T-helper 17 cell (primary cell): ENCODE results near the gene CFAP61. TPM values are rescaled to one million over a fixed set of nuclear protein-coding genes. Genes with fewer than 3 reads are reported as not detected.

Experiments
- ATAC-seq: fragments of 150-1000 bp; cut with Tn5 transposase; 2 replicates; pipeline ENCODE4 v1.10.0; 2021; ENCODE audit warnings: mild to moderate bottlenecking, moderate library complexity
- DNase-seq, 3 donors: peaks; one replicate each; pipeline versions ENCODE4 v3.0.0 to v3.0.0-alpha.2; 2020 to 2021
- H3K9me3 ChIP-seq: one replicate; pipeline ENCODE4 v1.7.0; 2013; ENCODE audit warnings: low read length, mild to moderate bottlenecking; ENCODE audit not compliant: control insufficient read depth, poor library complexity, severe bottlenecking
- H3K27ac Mint-ChIP-seq: one replicate; pipeline ENCODE4 v1.8.0; 2022; ENCODE audit warnings: mild to moderate bottlenecking, moderate library complexity, mixed read lengths
- H3K27me3 Mint-ChIP-seq: one replicate; pipeline ENCODE4 v1.8.0; 2022; ENCODE audit warnings: mixed read lengths
- H3K36me3 Mint-ChIP-seq: one replicate; pipeline ENCODE4 v1.8.0; 2022; ENCODE audit warnings: low read depth, mixed read lengths
- H3K4me1 Mint-ChIP-seq: one replicate; pipeline ENCODE4 v1.8.0; 2022; ENCODE audit warnings: mild to moderate bottlenecking, mixed read lengths
- H3K4me3 Mint-ChIP-seq: one replicate; pipeline ENCODE4 v1.8.0; 2022; ENCODE audit warnings: mild to moderate bottlenecking, moderate library complexity, mixed read lengths
- total RNA-seq, 4 donors: library from RNA in 2 of 4; stranded (reverse) in 2 of 4; gene quantifications; one replicate each; pipeline ENCODE4 v1.2.3 and lab custom pipeline; 2022 to 2026

Gene CFAP61
- total RNA-seq, 2 donors from 2014 or later: not detected

DNA sequence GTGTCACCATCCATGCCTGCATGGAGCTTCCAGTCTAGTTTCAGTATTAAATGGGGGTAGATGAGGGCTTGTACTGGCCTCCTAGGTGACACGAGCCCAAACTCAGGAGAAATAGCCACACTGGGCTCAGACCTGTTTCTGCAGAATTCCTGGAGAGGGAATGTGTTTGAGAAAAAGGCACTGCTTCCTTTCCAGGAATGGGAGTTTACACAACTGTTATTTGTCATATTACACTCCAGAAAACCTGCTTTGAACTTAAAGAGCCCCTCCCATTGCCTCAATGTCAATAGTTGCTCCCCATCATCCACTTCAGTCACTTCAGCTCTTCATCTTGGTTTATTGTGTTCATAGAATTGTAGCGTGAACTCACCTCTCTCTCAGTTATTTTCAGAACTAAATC is 151.5 kb downstream of the CFAP61 start:
- ATAC-seq (no peak), DNase-seq (no peak)
- H3K27ac Mint-ChIP-seq: no peak overlapping the region
- H3K9me3 ChIP-seq: no peaks in the 10 kb centered on the region
- H3K4me1 Mint-ChIP-seq: no peaks in the 10 kb centered on the region
- H3K27me3 Mint-ChIP-seq: peaks cover 65% of the 10 kb centered on the region
- H3K36me3 Mint-ChIP-seq: no peaks in the 10 kb centered on the region
- no peak overlapping the region for H3K4me3 Mint-ChIP-seq

- DNase-seq: no peak
- Mint-ChIP-seq H3K36me3 (no peaks in the 10 kb centered on the region), H3K4me1 (no peaks in the 10 kb centered on the region), H3K27ac (no peak overlapping the region), H3K27me3 (peaks cover 67% of the 10 kb centered on the region), H3K4me3 (no peak overlapping the region)
- H3K9me3 ChIP-seq: no peaks in the 10 kb centered on the region
- no peak for ATAC-seq
Measured at GRCh38 chr20:20204256-20204655, 151.9 kb downstream of the CFAP61 start.

DNA sequence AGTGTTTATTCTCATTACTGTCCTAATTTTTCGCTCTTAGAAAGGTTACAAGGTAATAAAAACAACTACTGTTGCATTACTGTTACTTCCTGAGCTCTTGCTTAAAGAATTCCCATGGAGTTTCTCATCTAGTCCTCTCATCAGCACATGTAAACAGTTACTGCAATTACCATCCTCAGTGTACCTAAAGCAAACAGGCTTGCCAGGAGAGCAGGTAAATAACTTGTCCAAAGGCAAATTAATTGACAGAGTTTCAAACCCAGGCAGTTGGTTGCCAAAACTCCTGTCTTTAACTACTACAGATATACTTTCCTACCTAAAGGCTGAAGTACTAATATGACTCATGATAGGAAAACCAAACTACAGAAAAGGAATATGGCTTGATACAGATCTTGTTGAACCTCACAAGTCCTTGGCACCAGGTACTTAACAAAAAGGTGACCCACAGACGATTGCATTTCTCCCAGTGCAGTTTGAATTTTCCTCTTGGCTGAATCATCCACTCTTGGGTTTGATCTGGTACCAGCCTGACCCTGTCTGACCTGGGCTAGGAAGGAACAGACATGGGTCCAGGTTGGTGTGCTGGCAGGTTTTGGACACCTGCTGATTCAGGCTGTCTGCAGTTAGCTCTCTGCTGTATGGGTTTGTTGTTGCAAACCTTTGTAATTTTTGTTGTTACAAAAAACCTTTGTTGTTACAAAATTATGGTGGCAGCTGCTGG is 153.0 kb downstream of the CFAP61 start:
- Mint-ChIP-seq H3K27me3 (peaks cover 64% of the 10 kb centered on the region), H3K4me3 (no peak overlapping the region), H3K27ac (no peak overlapping the region), H3K4me1 (no peaks in the 10 kb centered on the region), H3K36me3 (no peaks in the 10 kb centered on the region)
- H3K9me3 ChIP-seq: no peaks in the 10 kb centered on the region
- no peak for ATAC-seq
- DNase-seq: no peak

DNA sequence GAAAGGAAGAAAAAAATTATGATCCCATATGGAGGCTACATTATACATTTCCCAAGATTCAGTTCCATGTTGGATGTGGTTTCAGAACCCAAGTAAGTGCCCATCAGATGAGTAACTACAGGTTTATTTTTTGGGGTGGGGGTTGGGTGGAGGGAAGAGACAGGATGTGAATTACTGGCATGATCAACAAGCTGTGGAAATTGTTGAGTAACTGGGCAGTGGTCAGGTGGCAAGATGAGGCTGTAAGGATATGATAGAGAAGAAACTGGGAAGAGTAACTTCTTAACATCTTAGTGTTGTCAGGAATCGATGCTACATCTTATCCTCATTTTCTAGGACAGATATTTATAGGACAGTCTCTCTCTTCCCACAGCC is 153.5 kb downstream of the CFAP61 start:
- Mint-ChIP-seq H3K27ac (no peak overlapping the region), H3K27me3 (peaks cover 63% of the 10 kb centered on the region), H3K4me1 (no peaks in the 10 kb centered on the region), H3K36me3 (no peaks in the 10 kb centered on the region), H3K4me3 (no peak overlapping the region)
- H3K9me3 ChIP-seq: no peaks in the 10 kb centered on the region
- DNase-seq (no peak), ATAC-seq (no peak)

DNA sequence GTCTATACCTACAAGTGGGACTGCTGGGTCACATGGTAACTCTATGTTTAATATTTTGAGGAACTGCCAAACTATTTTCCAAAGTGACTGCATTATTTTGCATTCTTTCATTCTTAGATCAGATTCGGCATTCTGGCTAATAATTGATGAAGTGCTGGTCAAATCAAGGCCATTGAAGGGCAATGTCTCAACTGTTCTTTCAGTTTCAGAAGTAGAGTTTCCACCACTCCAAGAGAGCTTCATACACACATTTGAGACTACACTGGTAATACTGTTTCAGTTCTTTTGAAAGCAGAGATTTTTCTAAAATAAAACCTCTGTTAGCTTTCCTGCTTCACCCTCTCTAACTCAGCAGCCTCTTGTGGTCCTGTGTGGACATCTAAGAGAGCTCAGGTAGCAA is 154.5 kb downstream of the CFAP61 start:
- ATAC-seq: no peak
- Mint-ChIP-seq H3K4me1 (no peaks in the 10 kb centered on the region), H3K36me3 (no peaks in the 10 kb centered on the region), H3K27ac (no peak overlapping the region), H3K27me3 (peaks cover 65% of the 10 kb centered on the region), H3K4me3 (no peak overlapping the region)
- H3K9me3 ChIP-seq: no peaks in the 10 kb centered on the region
- no peak for DNase-seq

DNA sequence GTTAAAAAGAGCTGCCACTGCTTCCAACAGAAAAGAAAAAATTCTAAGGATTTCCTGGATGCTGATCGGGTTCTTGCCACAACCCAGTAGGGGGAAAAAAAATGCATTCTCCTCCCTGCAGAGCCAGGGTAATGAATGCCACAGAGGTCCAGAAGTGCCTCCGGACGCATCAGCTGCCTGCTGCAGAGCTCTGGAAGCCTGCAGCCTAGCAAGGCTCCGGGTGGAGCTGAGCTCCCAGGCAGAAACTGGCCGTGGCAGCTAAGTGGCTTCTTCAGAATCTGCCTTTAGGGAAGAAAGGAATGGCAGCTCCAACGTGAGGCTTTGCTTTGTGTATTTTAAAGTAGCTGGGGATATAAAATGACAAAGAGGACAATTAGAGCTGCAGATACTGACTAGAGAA is 155.0 kb downstream of the CFAP61 start:
- no peaks in the 10 kb centered on the region for H3K4me1 Mint-ChIP-seq
- no peak for DNase-seq
- H3K4me3 Mint-ChIP-seq: no peak overlapping the region
- no peaks in the 10 kb centered on the region for H3K9me3 ChIP-seq
- H3K36me3 Mint-ChIP-seq: no peaks in the 10 kb centered on the region
- ATAC-seq: no peak
- H3K27ac Mint-ChIP-seq: no peak overlapping the region
- H3K27me3 Mint-ChIP-seq: peaks cover 67% of the 10 kb centered on the region

DNA sequence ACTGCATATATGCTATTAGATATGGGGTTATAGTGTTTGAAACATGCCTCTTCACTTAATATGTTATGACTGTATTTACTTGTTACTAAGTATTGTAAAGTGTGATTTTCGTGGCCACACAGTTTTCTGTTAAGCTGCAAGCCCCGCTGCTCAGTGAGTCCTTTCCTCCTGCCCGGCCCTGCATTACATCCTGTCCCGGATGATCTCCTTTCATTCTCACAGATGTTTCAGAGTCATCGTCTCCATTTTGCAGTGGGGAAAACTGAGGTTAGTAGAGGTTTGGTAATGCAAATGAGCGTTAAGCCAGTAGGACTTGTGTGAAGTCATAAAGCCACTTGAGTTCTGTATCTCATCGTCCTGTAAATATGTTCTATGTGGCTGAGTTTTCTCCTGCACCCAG is 155.5 kb downstream of the CFAP61 start:
- ATAC-seq (no peak), DNase-seq (no peak)
- H3K9me3 ChIP-seq: no peaks in the 10 kb centered on the region
- H3K27ac Mint-ChIP-seq: no peak overlapping the region
- H3K36me3 Mint-ChIP-seq: no peaks in the 10 kb centered on the region
- no peak overlapping the region for H3K4me3 Mint-ChIP-seq
- H3K4me1 Mint-ChIP-seq: no peaks in the 10 kb centered on the region
- peaks cover 64% of the 10 kb centered on the region for H3K27me3 Mint-ChIP-seq

DNA sequence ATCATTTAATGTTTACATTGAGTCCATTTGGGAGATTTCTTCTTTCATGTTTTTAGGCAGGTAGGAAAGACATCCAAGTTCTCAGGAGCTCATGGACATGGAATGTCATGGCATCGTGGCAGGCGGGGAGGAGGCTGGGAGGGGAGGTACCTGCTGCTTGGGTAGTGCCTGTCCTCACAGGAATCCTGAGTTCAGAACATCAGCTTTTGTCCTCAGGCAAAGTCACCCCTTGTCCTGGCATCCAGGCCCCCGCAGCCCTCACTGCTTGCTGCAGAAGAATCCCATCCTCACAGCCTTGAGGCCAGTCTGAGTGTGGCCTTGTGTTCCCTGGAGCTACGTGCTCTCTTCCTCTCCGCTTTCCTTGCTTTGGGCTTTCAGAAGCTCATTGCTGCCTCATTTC is 157.4 kb downstream of the CFAP61 start:
- H3K27me3 Mint-ChIP-seq: peaks cover 56% of the 10 kb centered on the region
- ATAC-seq (no peak), DNase-seq (no peak)
- H3K27ac Mint-ChIP-seq: no peak overlapping the region
- H3K36me3 Mint-ChIP-seq: no peaks in the 10 kb centered on the region
- no peaks in the 10 kb centered on the region for H3K9me3 ChIP-seq
- no peak overlapping the region for H3K4me3 Mint-ChIP-seq
- no peaks in the 10 kb centered on the region for H3K4me1 Mint-ChIP-seq

DNA sequence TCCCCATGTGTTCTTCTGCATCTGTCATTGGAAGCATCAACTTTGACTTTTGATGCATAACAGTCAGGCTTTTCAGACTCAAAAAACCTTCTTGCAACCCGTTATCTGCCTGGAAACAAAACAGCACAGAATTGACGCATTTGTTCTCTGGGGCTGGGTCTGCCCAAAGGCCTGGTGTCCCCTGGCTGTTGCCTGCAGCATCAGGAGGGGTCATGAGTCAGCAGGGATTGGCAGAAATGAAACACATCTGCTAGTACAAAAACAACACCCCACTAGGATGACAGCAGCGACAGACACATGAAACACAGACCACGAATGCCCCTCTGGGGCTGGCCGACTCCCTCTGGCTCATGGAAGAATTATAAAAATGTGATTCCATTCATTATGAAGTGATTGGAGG is 158.0 kb downstream of the CFAP61 start:
- Mint-ChIP-seq H3K4me1 (no peaks in the 10 kb centered on the region), H3K4me3 (no peak overlapping the region), H3K27ac (no peak overlapping the region), H3K27me3 (peaks cover 60% of the 10 kb centered on the region), H3K36me3 (no peaks in the 10 kb centered on the region)
- no peaks in the 10 kb centered on the region for H3K9me3 ChIP-seq
- DNase-seq: no peak
- no peak for ATAC-seq

DNA sequence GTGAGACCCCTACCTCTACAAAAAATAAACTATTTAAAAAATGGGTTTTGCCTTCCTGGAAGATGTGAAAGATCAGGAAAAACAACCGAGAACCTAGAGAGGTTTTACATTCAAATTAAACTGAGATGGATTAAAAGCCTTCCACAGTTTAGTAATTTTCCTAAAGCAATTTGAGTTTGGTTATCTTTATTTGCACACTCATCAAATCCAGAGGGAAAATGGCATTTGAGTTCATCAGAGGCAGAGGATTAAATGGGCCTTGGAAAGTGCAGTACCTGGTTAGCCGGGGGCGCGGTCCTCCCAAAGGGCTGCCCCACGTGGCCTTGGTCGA is 158.6 kb downstream of the CFAP61 start:
- H3K9me3 ChIP-seq: no peaks in the 10 kb centered on the region
- H3K27ac Mint-ChIP-seq: no peak overlapping the region
- no peaks in the 10 kb centered on the region for H3K4me1 Mint-ChIP-seq
- H3K27me3 Mint-ChIP-seq: peaks cover 54% of the 10 kb centered on the region
- H3K36me3 Mint-ChIP-seq: no peaks in the 10 kb centered on the region
- DNase-seq: no peak
- ATAC-seq: no peak
- H3K4me3 Mint-ChIP-seq: no peak overlapping the region

- H3K9me3 ChIP-seq: no peaks in the 10 kb centered on the region
- Mint-ChIP-seq H3K27ac (no peak overlapping the region), H3K36me3 (no peaks in the 10 kb centered on the region), H3K27me3 (peaks cover 49% of the 10 kb centered on the region), H3K4me3 (no peak overlapping the region), H3K4me1 (no peaks in the 10 kb centered on the region)
- DNase-seq: no peak
- ATAC-seq: no peak
Measured at GRCh38 chr20:20211274-20211987, 159.1 kb downstream of the CFAP61 start.

DNA sequence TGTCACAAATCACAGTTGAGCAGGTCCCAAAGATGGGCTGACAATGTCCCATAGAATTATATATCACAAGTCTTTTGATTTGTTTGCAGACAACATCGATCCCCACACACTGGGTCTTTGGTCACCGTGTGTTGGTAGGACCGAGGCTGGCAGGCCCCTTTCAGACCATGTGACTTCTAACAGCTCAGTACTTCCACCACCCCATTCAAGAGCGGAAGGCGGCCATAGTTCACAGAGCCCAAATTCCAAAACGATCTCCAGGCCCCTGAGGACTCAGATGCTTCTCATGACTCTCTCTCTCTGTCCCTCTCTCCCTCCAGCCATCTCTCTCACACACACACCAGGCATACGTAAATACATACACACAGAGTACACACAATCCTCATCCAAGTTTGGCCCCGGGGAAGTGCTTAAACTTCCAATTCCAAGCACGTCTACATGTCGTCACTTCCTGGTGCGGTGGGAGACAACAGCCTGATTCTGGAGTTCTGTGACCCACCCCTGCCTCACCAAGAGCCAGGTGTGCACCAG is 159.7 kb downstream of the CFAP61 start:
- Mint-ChIP-seq H3K27me3 (peaks cover 48% of the 10 kb centered on the region), H3K36me3 (no peaks in the 10 kb centered on the region), H3K4me3 (no peak overlapping the region), H3K4me1 (no peaks in the 10 kb centered on the region), H3K27ac (no peak overlapping the region)
- ATAC-seq (no peak), DNase-seq (no peak)
- H3K9me3 ChIP-seq: no peaks in the 10 kb centered on the region

GRCh38 chr20:20212675-20213096 is 160.4 kb downstream of the CFAP61 start:
- DNase-seq (no peak), ATAC-seq (no peak)
- peaks cover 43% of the 10 kb centered on the region for H3K27me3 Mint-ChIP-seq
- H3K36me3 Mint-ChIP-seq: no peaks in the 10 kb centered on the region
- H3K9me3 ChIP-seq: no peaks in the 10 kb centered on the region
- H3K4me3 Mint-ChIP-seq: no peak overlapping the region
- no peaks in the 10 kb centered on the region for H3K4me1 Mint-ChIP-seq
- H3K27ac Mint-ChIP-seq: no peak overlapping the region
